ACC112 (cell line): ENCODE measurements around the gene GUCY1A2.

ENCODE experiments used
- H2AFZ ChIP-seq: fragments of 200-600 bp; sonication (generic); one replicate; pipeline ENCODE4 v1.6.0; 2017; ENCODE audit warnings: antibody characterized with exemption, low read length; ENCODE audit not compliant: unreplicated experiment
- H3K27ac ChIP-seq: fragments of 200-600 bp; sonication (generic); 2 replicates; pipeline ENCODE4 v1.5.1; 2014; ENCODE audit warnings: low read depth, mild to moderate bottlenecking, antibody characterized with exemption, low read length, moderate library complexity
- H3K27me3 ChIP-seq: fragments of 200-600 bp; sonication (generic); 2 replicates; pipeline ENCODE4 v1.6.1; 2014; ENCODE audit warnings: mild to moderate bottlenecking, antibody characterized with exemption, low read length, moderate library complexity, mixed read lengths; ENCODE audit not compliant: insufficient read depth
- H3K36me3 ChIP-seq: fragments of 200-600 bp; sonication (generic); 2 replicates; pipeline ENCODE4 v1.6.1; 2016; ENCODE audit warnings: mild to moderate bottlenecking, antibody characterized with exemption, low read length, moderate library complexity, mixed read lengths; ENCODE audit not compliant: insufficient read depth
- H3K4me1 ChIP-seq: fragments of 200-600 bp; sonication (generic); one replicate; pipeline ENCODE4 v1.6.1; 2016; ENCODE audit warnings: low read length, mixed read lengths; ENCODE audit not compliant: insufficient read depth, unreplicated experiment, control insufficient read depth
- H3K4me3 ChIP-seq: fragments of 200-600 bp; sonication (generic); 2 replicates; pipeline ENCODE4 v1.5.1; 2014; ENCODE audit warnings: mild to moderate bottlenecking, low read depth, low read length
- H3K79me2 ChIP-seq: fragments of 200-600 bp; sonication (generic); one replicate; pipeline ENCODE4 v1.6.0; 2016; ENCODE audit warnings: low read length; ENCODE audit not compliant: control insufficient read depth, unreplicated experiment, insufficient read depth

GUCY1A2 gene

GRCh38 chr11:106681435-106681834, 336.8 kb downstream of the GUCY1A2 start:
- Histone ChIP-seq H3K36me3 (no peaks in the 10 kb centered on the region), H3K27me3 (no peaks in the 10 kb centered on the region), H2AFZ (no peak overlapping the region), H3K4me1 (no peaks in the 10 kb centered on the region), H3K27ac (no peak overlapping the region), H3K79me2 (no peaks in the 10 kb centered on the region), H3K4me3 (no peak overlapping the region)

GRCh38 chr11:106679581-106679980, 338.7 kb downstream of the GUCY1A2 start:
- no peak overlapping the region for H2AFZ ChIP-seq

GRCh38 chr11:106679181-106679580, 339.1 kb downstream of the GUCY1A2 start:
- H2AFZ ChIP-seq, result no peak overlapping the region
- no peak overlapping the region for H3K27ac ChIP-seq
- no peak overlapping the region for H3K4me3 ChIP-seq
- H3K4me1 ChIP-seq, result no peaks in the 10 kb centered on the region
- H3K27me3 ChIP-seq, result no peaks in the 10 kb centered on the region
- H3K79me2 ChIP-seq, result no peaks in the 10 kb centered on the region
- H3K36me3 ChIP-seq, result no peaks in the 10 kb centered on the region

More at GRCh38 chr11:106679581-106679980, 338.7 kb downstream of the GUCY1A2 start:
- Histone ChIP-seq H3K4me3 (no peak overlapping the region), H3K4me1 (no peaks in the 10 kb centered on the region), H3K36me3 (no peaks in the 10 kb centered on the region), H3K79me2 (no peaks in the 10 kb centered on the region), H3K27ac (no peak overlapping the region), H3K27me3 (no peaks in the 10 kb centered on the region)

- no peak overlapping the region for H2AFZ ChIP-seq
- H3K36me3 ChIP-seq, result no peaks in the 10 kb centered on the region
- H3K4me3 ChIP-seq, result no peak overlapping the region
- peaks cover 8% of the 10 kb centered on the region for H3K4me1 ChIP-seq
- H3K79me2 ChIP-seq, result no peaks in the 10 kb centered on the region
- no peak overlapping the region for H3K27ac ChIP-seq
- H3K27me3 ChIP-seq, result no peaks in the 10 kb centered on the region
Measured at GRCh38 chr11:106670069-106670468, 348.2 kb downstream of the GUCY1A2 start.

GRCh38 chr11:106668147-106668546, 350.1 kb downstream of the GUCY1A2 start:
- Histone ChIP-seq H2AFZ (no peak overlapping the region), H3K36me3 (no peaks in the 10 kb centered on the region), H3K27me3 (no peaks in the 10 kb centered on the region), H3K4me1 (peaks cover 8% of the 10 kb centered on the region), H3K27ac (no peak overlapping the region), H3K4me3 (no peak overlapping the region), H3K79me2 (no peaks in the 10 kb centered on the region)

- Histone ChIP-seq H2AFZ (no peak overlapping the region), H3K4me3 (no peak overlapping the region), H3K79me2 (no peaks in the 10 kb centered on the region), H3K27me3 (no peaks in the 10 kb centered on the region), H3K27ac (no peak overlapping the region), H3K36me3 (no peaks in the 10 kb centered on the region), H3K4me1 (no peaks in the 10 kb centered on the region)
Measured at GRCh38 chr11:106656646-106657045, 361.6 kb downstream of the GUCY1A2 start.

- no peak overlapping the region for H2AFZ ChIP-seq
- H3K36me3 ChIP-seq, result no peaks in the 10 kb centered on the region
- H3K4me3 ChIP-seq, result no peak overlapping the region
- no peaks in the 10 kb centered on the region for H3K79me2 ChIP-seq
- H3K4me1 ChIP-seq, result peaks cover 5% of the 10 kb centered on the region
- no peaks in the 10 kb centered on the region for H3K27me3 ChIP-seq
- H3K27ac ChIP-seq, result no peak overlapping the region
Measured at GRCh38 chr11:106644824-106645223, 373.5 kb downstream of the GUCY1A2 start.

GRCh38 chr11:106642331-106642730, 375.9 kb downstream of the GUCY1A2 start:
- peaks cover 5% of the 10 kb centered on the region for H3K4me1 ChIP-seq

GRCh38 chr11:106632283-106632682, 386.0 kb downstream of the GUCY1A2 start:
- Histone ChIP-seq H3K79me2 (no peaks in the 10 kb centered on the region), H2AFZ (no peak overlapping the region), H3K27ac (no peak overlapping the region), H3K4me3 (no peak overlapping the region), H3K36me3 (no peaks in the 10 kb centered on the region), H3K4me1 (no peaks in the 10 kb centered on the region), H3K27me3 (no peaks in the 10 kb centered on the region)

More at GRCh38 chr11:106642331-106642730, 375.9 kb downstream of the GUCY1A2 start:
- H3K79me2 ChIP-seq, result no peaks in the 10 kb centered on the region
- H3K27ac ChIP-seq, result no peak overlapping the region
- no peaks in the 10 kb centered on the region for H3K27me3 ChIP-seq
- no peaks in the 10 kb centered on the region for H3K36me3 ChIP-seq
- no peak overlapping the region for H3K4me3 ChIP-seq
- no peak overlapping the region for H2AFZ ChIP-seq

- no peak overlapping the region for H3K27ac ChIP-seq
Measured at GRCh38 chr11:106627694-106628093, 390.6 kb downstream of the GUCY1A2 start.

GRCh38 chr11:106625566-106625965, 392.7 kb downstream of the GUCY1A2 start:
- H3K36me3 ChIP-seq, result no peaks in the 10 kb centered on the region
- no peaks in the 10 kb centered on the region for H3K4me1 ChIP-seq
- H3K4me3 ChIP-seq, result no peak overlapping the region
- no peak overlapping the region for H2AFZ ChIP-seq
- H3K79me2 ChIP-seq, result no peaks in the 10 kb centered on the region
- no peak overlapping the region for H3K27ac ChIP-seq
- no peaks in the 10 kb centered on the region for H3K27me3 ChIP-seq

More at GRCh38 chr11:106627694-106628093, 390.6 kb downstream of the GUCY1A2 start:
- H2AFZ ChIP-seq, result no peak overlapping the region
- H3K36me3 ChIP-seq, result no peaks in the 10 kb centered on the region
- no peaks in the 10 kb centered on the region for H3K4me1 ChIP-seq
- H3K27me3 ChIP-seq, result no peaks in the 10 kb centered on the region
- H3K4me3 ChIP-seq, result no peak overlapping the region
- H3K79me2 ChIP-seq, result no peaks in the 10 kb centered on the region
